Islet precursor cell (in vitro differentiated cells): ENCODE data around the gene IFT80.
"Not testable (repeated sequence)": the region's sequence is repeated elsewhere in the genome, so short reads cannot be mapped to it uniquely, and the experiment has no call there.

ENCODE experiments used
- DNase-seq: peaks from one replicate; pipeline ENCODE4 v3.0.0-alpha.2; 2018

Gene IFT80

DNA sequence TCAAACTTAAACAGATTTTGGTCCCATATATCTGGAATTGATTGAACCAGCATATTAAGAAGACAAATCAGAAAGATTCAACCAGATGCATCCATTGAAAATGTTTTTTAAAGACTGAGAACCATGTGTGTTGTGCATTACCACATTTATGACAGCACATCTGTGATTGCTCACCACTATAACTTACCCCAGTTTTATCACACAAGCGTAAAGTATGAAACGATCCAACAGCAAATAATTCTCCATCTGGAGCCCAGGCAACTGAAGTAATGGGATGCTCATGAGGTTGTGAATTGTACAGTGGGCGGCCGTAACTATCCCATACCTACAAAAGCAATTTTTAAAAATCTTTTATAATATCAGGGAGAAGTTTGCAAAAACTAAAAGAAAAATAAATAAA, 43.2 kb downstream of the IFT80 start:
- DNase-seq = no peak

DNA sequence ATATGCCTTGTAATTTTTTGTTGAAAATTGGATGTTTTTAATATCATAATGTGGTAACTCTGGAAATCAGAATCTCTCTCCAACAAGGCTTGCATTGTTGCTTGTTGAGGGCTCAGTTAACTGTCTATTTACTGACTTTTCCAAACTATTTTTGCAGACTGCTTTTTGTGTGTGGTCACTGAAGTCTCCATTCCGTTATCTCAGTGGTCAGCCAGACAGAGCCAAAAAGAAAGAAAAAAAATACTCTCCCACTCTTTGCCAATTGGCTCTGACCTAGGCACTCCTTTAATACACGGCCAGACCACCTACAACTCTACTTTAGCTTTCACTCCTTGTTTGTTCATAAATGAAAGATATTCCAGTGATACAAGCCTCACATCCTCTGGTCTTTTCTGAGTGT, 52.5 kb downstream of the IFT80 start:
- DNase-seq = no peak

DNA sequence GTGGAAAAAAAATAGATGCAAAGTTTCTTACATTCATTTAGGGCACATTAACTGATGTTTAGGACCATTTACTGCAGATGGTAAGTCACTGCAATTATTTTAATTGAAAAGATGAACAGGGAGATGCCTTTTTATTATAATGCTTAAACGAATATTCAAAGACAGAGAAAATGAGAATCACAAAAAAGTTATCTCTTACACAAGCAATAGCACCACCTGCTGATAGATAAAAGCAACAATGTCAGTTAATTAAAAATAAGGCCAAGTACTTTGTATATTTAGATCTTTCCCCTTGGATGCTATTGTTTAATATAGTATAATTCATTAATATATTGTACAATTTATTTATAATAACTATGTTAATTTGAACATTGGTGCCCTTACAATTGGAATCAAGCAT, 55.9 kb downstream of the IFT80 start:
- DNase-seq = no peak

DNA sequence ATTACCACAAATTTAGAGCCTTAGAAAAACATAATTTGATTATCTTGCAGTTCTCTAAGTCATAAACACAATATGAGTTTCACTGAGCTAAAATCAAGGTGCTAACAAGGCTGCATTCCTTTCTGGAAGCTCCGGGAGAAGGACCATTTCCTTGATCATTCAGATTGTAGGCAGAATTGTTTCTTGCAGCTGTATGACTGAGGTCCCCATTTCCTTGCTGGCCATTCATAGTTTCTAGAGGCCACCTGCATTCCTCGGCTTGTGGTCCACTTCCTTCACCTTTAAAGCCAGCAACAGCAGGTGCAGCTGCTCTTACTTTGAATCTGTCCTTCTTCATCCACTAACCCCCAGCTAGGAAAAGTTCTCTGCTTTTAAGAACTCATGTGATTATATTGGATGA, 58.7 kb downstream of the IFT80 start:
- no peak for DNase-seq

DNA sequence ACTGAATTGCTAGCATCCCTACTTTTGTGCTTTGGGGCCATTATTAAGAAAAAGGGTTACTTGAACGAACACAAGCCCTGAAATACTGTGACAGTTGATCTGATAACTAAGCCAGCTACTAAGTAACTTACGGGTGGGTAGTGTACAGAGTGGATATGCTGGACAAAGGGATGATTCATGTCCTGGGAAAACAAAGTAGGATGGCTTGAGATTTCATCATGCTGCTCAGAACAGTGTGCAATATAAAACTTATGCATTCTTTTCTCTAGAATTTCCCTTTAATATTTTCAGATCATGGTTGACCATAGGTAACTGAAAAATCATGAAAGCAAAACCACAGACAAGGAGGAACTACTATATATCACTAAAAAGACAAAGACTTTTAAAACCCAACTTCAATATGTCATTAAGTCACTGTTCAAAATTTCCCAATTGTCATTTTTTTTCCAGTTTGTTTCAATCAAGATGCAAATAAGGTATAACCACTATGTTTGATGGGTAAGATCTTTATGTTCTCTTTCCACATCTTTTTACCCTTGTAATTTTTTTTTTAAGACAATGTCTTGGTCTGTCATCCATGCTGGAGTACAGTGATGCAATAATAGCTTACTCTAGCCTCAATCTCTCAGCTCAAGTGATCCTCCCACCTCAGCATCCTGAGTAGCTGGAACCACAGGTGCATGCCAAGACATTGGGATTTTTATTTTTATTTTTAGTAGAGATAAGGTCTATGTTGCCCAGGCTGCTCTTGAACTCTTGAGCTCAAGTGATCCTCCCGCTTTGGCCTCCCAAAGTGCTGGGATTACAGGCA, 67.7 kb downstream of the IFT80 start:
- no peak for DNase-seq

DNA sequence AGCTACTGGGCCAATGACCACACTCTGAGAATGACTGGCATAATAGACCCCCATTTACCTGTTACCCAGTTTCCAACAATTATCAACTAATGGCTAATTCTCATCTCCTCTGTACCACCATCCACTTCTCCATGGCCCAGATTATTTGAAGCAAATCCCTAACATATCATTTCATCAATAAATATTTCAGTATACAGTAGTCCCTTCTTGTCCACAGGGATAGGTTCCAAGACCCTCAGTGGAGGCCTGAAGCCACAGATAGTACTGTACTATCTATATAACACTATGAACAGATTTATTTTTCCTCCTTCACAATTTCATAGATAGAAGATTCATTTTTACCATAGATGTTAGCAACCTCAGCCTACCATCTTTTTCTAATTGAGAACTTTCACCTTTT, 68.3 kb downstream of the IFT80 start:
- DNase-seq = no peak

DNA sequence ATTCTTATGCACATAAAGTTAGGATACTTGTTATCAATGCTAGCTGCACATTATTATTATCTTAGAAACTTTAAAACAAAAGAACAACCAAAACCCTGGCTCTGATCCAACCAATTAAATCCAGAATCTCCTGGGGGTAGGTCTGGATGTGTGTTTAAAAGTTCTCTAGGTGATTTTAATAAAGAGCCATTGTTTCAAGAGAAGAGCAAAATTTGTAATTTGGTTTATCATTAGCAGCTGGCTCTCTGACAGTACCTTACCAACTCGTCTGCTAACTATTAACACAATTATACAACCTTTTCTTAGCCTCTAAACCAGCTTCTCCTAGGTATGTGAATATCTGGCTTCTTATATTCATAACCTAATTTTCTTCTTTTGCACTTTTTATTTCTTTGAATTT, 68.9 kb downstream of the IFT80 start:
- DNase-seq = no peak

DNA sequence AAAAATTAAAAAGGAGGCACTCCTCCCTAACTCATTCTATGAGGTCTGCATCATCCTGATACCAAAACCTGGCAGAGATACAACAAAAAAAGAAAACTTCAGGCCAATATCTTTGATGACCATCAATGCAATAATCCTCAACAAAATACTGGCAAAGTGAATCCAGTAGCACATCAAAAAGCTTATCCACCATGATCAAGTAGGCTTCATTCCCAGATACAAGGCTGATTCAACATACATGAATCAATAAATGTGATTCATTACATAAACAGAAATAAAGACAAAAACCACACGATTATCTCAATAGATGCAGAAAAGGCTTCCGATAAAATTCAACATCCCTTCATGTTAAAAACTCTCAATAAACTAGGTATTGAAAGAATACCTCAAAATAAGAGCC, 72.7 kb downstream of the IFT80 start:
- DNase-seq = not testable (repeated sequence)

DNA sequence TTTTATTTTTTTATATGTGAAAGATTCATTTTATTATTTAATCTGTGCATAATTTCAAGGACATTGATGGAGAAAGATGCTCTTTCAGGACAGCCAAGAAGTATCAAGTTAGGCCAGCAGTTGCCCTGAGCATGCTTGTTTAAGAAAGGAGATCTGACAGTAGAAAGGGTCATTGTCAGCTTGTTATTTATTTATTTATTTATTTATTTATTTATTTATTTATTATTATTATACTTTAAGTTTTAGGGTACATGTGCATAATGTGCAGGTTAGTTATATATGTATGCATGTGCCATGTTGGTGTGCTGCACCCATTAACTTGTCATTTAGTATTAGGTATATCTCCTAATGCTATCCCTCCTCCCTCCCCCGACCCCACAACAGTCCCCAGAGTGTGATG, 77.2 kb downstream of the IFT80 start:
- DNase-seq = not testable (repeated sequence)

DNA sequence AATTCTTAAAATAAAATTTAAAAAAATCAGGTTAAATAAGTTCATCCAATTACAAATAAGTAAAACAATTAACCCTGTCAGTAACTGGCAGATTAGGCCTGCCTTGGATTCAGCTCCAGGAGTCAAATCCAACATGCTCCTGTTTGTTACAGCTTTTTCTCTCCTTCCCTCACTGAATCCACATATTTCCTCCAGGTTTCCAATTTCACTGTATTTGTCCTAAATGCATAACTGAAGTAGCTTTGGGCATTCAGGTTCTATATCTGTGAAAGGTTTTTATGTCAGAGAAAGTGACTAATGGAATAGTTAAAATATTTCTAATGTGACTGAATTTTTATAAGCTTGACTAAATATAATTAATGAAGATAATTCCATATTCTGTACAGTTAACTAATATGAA, 79.7 kb downstream of the IFT80 start:
- no peak for DNase-seq

DNA sequence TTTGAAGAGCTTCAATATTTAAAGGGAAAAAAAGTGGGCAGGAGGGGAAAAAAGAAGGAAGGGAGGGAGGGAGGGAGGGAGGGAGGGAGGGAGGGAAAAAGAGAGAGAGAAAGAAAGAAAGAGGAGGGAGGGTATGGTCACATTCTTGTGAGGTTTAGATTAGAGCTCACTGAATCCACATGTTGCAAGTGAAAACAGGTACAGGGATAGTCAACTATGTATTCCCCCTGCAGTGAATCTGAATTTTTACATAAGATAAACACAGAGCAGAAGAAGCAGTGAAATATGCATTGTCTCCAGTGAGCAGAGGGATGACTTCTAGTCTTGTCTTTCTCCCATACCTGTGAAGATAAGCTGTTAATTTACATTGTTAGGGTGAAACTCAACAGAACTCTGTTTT, 84.0 kb downstream of the IFT80 start:
- no peak for DNase-seq

DNA sequence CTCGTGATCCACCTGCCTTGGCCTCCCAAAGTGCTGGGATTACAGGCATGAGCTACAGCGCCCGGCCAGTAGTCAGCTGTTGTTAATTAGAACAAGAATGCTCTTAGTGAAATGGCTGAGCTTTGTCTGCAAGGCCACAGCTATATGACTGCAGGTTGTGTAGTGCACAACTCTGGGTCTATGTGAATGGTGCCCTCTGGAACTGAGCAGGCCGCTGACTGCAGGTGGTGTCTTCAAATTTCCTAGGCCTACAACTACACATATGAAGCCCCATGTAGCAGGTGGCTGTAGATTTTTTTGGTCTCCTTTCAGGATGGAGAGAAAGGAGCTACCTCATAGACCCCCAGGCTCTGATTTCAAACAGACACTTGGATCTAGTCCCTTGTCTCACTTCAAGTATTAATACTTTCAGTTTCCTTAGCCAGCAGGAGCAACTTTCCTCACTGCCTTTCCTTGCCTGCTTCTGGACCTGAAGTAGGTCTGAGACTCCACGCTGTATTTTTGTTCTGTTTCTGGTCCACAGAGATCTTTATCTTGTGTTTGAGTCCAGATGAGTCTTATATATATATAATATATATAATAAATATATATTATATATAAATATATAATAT, 86.9 kb downstream of the IFT80 start:
- DNase-seq = no peak

DNA sequence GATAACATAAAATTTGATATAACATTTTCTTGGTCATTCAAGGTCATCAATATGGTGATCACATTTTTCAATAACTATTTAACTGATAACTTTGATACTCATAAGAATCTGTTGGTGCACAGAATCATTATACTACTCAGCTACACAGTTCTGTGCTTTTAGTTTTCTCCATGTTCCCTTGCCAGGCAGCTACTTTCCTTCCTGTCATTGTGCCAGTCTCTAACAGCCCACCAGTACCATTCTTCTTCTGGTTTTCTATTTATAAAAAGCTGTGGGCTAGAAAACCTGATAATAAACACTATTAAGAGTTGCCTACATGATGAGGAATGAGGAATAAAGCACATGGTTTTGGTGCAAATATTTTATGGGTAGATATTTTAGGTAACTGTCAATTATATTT, 96.2 kb downstream of the IFT80 start:
- DNase-seq = no peak

DNA sequence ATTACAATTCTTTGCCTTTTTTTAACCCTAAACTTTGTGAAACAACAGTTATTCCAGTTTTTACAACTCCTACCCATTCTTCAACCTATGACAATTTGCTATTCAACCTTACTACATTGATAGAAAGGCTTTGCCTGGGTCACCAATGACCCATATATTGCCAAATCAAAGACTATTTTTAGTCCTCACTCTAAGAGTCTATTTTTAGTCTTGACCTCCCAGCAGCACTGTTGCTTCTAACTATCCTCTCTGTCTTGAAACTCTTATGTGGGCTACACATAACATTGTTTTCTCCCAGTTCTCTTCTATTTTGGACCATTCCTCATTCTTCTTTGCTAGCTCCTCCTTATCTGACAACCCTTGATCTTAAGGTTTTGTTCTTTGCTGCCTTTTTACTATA, 102.4 kb downstream of the IFT80 start:
- DNase-seq = no peak

DNA sequence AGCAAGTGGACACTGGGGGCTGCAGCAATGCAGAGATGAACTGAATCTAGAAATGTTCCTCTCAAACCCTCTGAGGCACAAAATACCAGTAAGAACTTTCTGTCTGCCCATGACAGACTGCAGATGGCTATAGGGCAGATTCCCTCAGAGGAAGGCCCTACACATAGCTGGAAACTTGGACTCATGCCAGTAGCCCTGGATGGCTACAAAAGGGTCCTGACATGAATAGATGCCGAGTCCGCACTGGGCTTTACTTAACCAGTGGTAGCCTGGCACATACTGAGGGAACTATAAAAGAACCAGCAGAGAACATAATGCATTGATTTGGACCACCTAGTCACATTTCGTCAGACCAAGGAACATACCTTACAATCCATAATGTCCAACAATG, 107.1 kb downstream of the IFT80 start:
- no peak for DNase-seq

DNA sequence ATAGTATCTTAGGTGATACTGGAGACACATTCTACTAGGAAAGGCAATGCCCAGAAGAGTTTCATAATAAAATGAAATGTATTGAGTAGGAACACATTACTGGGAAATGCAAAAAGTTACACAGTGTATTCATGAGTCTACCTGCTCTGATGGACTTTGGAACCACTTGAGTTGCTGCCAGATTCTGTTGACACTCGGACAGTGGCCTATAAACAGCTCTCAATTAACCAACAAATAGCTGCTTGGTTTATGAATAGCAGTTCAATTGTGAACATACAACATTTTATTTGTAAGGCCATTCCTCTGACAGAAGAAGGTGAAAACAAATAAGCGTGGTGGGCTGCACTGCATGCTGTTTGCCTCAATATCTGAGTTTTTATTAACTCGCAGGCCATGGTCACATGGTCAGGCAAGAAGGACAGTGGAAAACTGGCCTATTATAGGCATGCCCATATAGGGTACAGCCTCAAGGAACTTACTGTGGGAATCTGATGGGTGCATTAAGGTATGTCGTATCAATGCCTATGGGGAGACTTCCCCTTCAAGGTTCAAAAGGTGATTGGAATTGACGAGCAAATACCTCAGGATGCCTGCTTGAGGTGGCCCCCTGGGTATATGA, 107.6 kb downstream of the IFT80 start:
- DNase-seq = no peak

DNA sequence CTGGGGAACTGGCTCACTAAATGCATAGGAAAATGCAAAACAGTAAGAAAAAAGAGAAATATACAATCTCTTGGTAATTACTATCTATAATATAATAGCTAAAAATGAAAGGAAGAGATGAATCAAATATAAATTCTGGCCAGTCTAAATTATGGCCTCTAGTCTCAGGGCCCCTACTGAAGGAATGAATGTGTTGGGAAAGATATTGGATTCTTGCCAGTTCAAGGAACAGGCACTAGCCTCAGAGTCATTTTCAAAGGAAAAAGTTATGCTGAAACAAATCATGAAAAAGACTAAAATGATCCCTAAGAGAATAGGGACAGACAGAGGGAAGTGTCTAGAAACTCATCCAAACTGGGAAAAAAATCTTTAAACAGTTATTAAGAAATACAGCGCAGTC, 111.4 kb downstream of the IFT80 start:
- no peak for DNase-seq

DNA sequence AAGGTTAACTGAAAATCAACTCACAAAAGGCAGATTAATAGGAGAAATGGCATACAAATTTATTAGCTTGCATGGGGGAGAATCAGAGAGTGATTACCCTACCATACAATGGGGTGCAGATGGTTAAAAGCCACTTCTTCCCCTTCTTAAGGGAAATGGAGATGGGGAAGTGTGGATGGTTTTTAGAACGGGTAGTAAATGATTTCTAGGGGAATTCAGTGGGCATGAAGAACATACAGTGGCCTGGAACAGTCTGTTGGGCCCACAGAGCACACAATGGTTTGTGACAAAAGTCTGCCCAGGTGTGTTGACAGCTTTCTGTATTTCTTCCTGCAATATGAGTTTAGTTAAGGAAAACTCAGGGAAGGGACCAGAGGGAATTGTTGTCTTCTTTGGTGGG, 112.8 kb downstream of the IFT80 start:
- no peak for DNase-seq

DNA sequence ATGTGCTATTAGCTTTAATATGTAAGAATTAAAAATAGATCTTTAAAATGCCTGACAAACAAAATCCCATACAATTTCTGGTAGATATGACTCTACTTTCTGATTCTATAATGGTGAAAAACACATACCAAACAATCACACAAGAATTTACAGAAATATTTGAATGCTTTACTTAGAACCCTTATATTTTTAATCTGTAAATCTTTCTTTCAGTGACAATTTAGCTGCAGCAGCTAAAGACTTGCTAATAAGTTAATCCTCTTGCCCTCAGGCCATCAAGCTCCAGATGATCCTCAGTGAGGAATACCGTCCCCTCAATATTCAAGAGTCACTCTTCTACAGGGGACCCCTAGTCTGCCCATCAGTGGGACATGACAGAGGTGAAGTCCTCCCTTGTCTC, 118.2 kb downstream of the IFT80 start:
- no peak for DNase-seq

DNA sequence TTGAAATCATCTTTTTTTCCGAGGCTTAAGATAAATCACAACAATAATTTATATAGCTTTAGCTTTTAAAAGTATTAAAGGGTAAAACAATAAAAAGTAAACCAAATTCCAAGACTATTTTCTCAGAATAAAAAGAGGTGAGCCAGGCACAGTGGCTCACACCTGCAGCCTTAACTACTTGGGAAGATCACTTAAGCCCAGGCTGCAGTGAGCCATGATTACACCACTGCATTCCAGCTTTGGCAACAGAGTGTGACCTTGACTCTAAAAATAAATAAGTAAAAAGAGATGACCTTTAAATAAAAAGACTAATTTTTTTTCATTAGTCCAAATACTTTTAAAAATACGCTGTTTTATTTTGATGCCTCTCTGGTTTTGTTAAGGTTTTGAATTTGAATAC, 119.4 kb downstream of the IFT80 start:
- no peak for DNase-seq

DNA sequence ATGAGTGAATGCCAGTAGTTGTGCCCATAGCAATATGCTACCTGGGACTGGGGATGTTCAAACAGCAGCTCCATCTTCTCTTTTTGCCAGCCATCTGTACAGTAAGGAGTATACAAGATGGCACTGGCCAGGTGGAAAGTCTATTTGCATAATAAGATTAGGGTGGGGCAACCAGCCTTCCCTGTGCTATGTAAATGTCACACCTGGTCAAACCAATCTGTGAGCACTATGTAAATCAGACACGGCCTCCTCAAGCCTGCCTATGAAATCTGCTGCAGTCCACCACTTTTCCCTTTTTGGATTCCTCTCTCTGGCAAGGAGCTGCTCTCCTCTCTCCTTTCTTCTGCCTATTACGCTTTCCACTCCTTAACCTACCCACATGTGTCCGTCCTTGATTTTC, 120.8 kb downstream of the IFT80 start:
- no peak for DNase-seq

DNA sequence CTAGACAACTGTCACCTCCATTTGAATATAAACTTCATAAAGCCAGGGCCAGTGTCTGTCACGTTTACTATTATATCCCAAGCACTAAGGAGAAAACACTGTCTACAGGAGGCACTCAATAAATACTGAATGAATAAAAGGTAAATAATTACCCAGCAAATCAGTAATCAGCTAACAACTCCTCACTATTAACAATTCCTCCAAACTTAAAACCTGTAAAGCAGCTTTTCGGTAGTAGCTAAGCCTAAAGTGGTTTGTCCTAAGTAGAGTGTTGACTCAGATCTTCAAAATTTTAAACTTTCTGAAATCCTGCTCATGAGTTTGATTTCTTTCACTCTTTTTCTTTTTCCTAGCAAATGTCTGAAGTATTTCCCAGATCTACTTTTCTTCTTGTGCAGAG, 133.9 kb downstream of the IFT80 start:
- no peak for DNase-seq

DNA sequence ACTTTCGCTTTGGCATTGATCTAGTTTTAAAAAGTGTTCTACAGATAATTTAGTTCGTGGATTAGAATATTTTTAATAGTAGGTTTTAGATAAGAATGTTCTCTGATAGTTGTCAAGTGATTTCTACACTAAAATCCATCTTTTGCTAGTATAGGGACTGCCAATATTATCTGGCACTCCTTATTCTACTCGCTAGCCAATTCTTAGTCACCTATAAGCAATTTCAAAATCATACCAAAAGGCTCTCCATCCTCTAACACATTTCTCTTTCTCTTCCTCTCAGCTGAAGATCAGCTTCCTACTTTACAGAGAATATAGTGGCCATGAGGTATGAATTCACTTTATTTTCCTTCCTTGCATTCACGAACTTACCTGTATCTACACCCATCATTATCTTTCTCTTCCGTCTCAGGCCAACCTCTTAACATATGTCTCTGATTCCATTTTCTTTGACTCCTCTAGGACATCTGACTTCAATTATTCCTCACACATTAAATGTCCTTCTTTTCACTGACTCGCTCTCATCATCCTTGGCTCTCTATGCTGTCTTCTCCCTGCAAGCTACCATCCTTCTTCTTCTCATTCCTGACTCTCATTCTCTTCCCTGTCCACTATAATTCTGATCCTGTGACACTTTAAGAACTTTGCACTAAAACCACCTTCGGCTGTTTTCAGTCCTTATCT, 138.3 kb downstream of the IFT80 start:
- DNase-seq = no peak

DNA sequence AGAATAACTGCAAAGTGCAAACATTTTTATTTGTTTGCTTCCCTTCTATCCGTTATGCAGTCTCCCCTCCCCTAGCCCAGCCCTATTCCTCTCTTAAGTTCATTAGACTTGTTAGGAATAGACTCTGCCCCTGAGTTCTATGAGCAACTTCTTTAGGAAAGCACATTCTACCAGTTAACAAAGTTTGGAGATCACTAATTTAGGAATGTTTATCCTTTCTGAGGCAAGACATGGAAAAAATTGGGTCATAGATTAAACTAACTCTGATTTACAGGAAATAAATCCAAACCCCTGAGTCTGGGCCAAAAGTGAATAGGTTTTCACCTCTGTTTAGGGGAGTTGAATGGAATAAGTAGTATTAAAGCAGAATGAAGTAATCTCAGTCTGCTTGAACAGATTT, 139.4 kb downstream of the IFT80 start:
- DNase-seq = no peak
